ENCODE measurements around the gene PLA2G10. TPM values are rescaled to one million over a fixed set of nuclear protein-coding genes. Genes with fewer than 3 reads are reported as not detected.

PLA2G10 gene
- total and polyA plus RNA-seq, 11 donors = not detected

GRCh38 chr16:14629919-14630619 is 64.0 kb downstream of the PLA2G10 start, which contains the start of gene PARN:
TSS of gene PARN (minus strand) at chr16:14630260. CDS start at chr16:14630125, 135 bp downstream.
- 1 to 2% (median 1%) methylated on average over 26 to 51 of the region's 51 CpGs for WGBS, 4 donors
- peak within 1 kb of the TSS; percentile 74 to 94 (median 91) for H3K4me3 ChIP-seq
- ATAC-seq = peak; percentile 61 to 87 (median 78)
- intact Hi-C loops (cut with DNase I) = loop anchor here in 1 of 10 donors (10.0 kb wide), 1 partner anchor 65 kb away; no protein-coding TSS in a partner anchor
- no peaks in the 10 kb centered on the region for H3K27me3 ChIP-seq
- peaks cover 5 to 47% (median 32%) of the 10 kb centered on the region in 12 donors for H3K4me1 ChIP-seq
- H3K36me3 ChIP-seq = peaks cover 0 to 39% (median 36%) of the 10 kb centered on the region in 9 donors
- DNase-seq = peak; percentile 97 to 98 (median 97)
- H3K9me3 ChIP-seq = no peaks in the 10 kb centered on the region
- peak; percentile 83 to 95 for TF ChIP-seq POLR2A (IDR thresholded peaks at IDR 0.05)
- no peak for TF ChIP-seq CTCF (IDR thresholded peaks at IDR 0.05)
- H3K27ac ChIP-seq = peak within 1 kb of the TSS; percentile 77 to 97 (median 92)

- WGBS, 4 donors = 2 to 4% (median 3%) methylated on average over 16 to 17 of the region's 17 CpGs
- intact Hi-C loops (cut with DNase I) = loop anchor here in 1 of 10 donors (10.0 kb wide), 1 partner anchor 65 kb away; no protein-coding TSS in a partner anchor
- Histone ChIP-seq H3K9me3 (no peaks in the 10 kb centered on the region), H3K4me3 (peak overlapping the region; percentile 74 to 94 (median 91)), H3K36me3 (peaks cover 0 to 43% (median 39%) of the 10 kb centered on the region in 9 donors), H3K27ac (peak overlapping the region; percentile 77 to 97 (median 92)), H3K4me1 (peaks cover 5 to 42% (median 27%) of the 10 kb centered on the region in 12 donors), H3K27me3 (no peaks in the 10 kb centered on the region)
- no peak for ATAC-seq
- peak in 2 of 5 donors; percentile 28 to 29 for DNase-seq
- TF ChIP-seq POLR2A (IDR thresholded peaks at IDR 0.05) (no peak), CTCF (IDR thresholded peaks at IDR 0.05) (no peak)
Observed at GRCh38 chr16:14629612-14629918, 64.5 kb downstream of the PLA2G10 start.

- TF ChIP-seq POLR2A (IDR thresholded peaks at IDR 0.05) = no peak
- intact Hi-C loops (cut with DNase I) = loop anchor here in 1 of 10 donors (10.0 kb wide), 1 partner anchor 64 kb away; no protein-coding TSS in a partner anchor
- 55 to 66% (median 58%) methylated on average over 12 of the region's 12 CpGs for WGBS, 4 donors
- H3K27me3 ChIP-seq = no peaks in the 10 kb centered on the region
- DNase-seq (no peak), ATAC-seq (no peak)
- peaks cover under 1 to 36% (median 21%) of the 10 kb centered on the region in 12 donors for H3K4me1 ChIP-seq
- H3K36me3 ChIP-seq = peaks cover 0 to 49% (median 45%) of the 10 kb centered on the region in 9 donors
- H3K9me3 ChIP-seq = no peaks in the 10 kb centered on the region
- peak overlapping the region in 11 of 12 donors; percentile 77 to 97 (median 92) for H3K27ac ChIP-seq
- H3K4me3 ChIP-seq = peak overlapping the region; percentile 74 to 94 (median 91)
Observed at GRCh38 chr16:14628806-14629611, 65.1 kb downstream of the PLA2G10 start.

- Histone ChIP-seq H3K27me3 (no peaks in the 10 kb centered on the region), H3K36me3 (peaks cover 0 to 68% (median 64%) of the 10 kb centered on the region in 9 donors), H3K4me3 (no peak overlapping the region), H3K9me3 (no peaks in the 10 kb centered on the region), H3K4me1 (peaks cover 0 to 27% (median 16%) of the 10 kb centered on the region in 12 donors), H3K27ac (no peak overlapping the region)
- TF ChIP-seq POLR2A (IDR thresholded peaks at IDR 0.05) (no peak), CTCF (IDR thresholded peaks at IDR 0.05) (no peak)
- intact Hi-C loops (cut with DNase I) = loop anchor here in 1 of 10 donors (10.0 kb wide), 1 partner anchor 62 kb away; no protein-coding TSS in a partner anchor
- DNase-seq = no peak
- WGBS, 4 donors = 93 to 97% (median 97%) methylated on average over 4 of the region's 4 CpGs
- ATAC-seq = no peak
Observed at GRCh38 chr16:14627078-14627477, 67.0 kb downstream of the PLA2G10 start.

Other genes starting within 250 kb of the PLA2G10 start
- 10 to 100 TPM; 16.3 to 25.9 (median 20.3) TPM for gene PARN, start 64.0 kb downstream of the PLA2G10 start, total RNA-seq
- gene PARN, start 64.0 kb downstream of the PLA2G10 start, polyA plus RNA-seq = 10 to 100 TPM in 1 of 2 donors, 1 to 10 TPM in 1; 7.7 to 16.7 TPM
- gene BFAR, start 61.4 kb downstream of the PLA2G10 start, total RNA-seq = 10 to 100 TPM; 30.0 to 47.9 (median 37.2) TPM
- gene BFAR, start 61.4 kb downstream of the PLA2G10 start, polyA plus RNA-seq = 10 to 100 TPM; 21.5 to 52.6 TPM
- gene NPIPA3, start 9.1 kb upstream of the PLA2G10 start, total RNA-seq = 1 to 10 TPM in 2 of 9 donors, under 1 TPM in 3, not detected in 4; 0.47 to 2.2 (median 0.70) TPM
- gene NPIPA3, start 9.1 kb upstream of the PLA2G10 start, polyA plus RNA-seq = 1 to 10 TPM in 1 of 2 donors, not detected in 1; 4.0 TPM
- 1 to 10 TPM in 5 of 9 donors, under 1 TPM in 1, not detected in 3; 0.47 to 3.3 (median 1.9) TPM for gene NPIPA2, start 48.2 kb upstream of the PLA2G10 start, total RNA-seq
- 1 to 10 TPM in 1 of 2 donors, under 1 TPM in 1; 0.83 to 1.2 TPM for gene NPIPA2, start 48.2 kb upstream of the PLA2G10 start, polyA plus RNA-seq
- gene NOMO1, start 139.4 kb upstream of the PLA2G10 start, total RNA-seq = 100 to 1,000 TPM in 4 of 9 donors, 10 to 100 TPM in 5; 70.6 to 180 (median 97.3) TPM
- gene NOMO1, start 139.4 kb upstream of the PLA2G10 start, polyA plus RNA-seq = 10 to 100 TPM; 30.7 to 93.4 TPM
- 10 to 100 TPM; 24.7 to 54.2 (median 40.7) TPM for gene NPIPA1, start 243.1 kb upstream of the PLA2G10 start, total RNA-seq
- 10 to 100 TPM; 32.2 to 65.3 TPM for gene NPIPA1, start 243.1 kb upstream of the PLA2G10 start, polyA plus RNA-seq